KMS-11 (cell line): ENCODE results near the gene UNK.

Experiments
- H2AFZ ChIP-seq: fragments of 200-600 bp; sonication (generic); 2 replicates; pipeline ENCODE4 v1.6.1; 2016; ENCODE audit warnings: antibody characterized with exemption, mixed run types, low read depth
- H3K27ac ChIP-seq: fragments of 200-600 bp; sonication (generic); 2 replicates; pipeline ENCODE4 v1.6.1; 2016; ENCODE audit warnings: mild to moderate bottlenecking, mixed run types
- H3K27me3 ChIP-seq: fragments of 200-600 bp; sonication (generic); 2 replicates; pipeline ENCODE4 v1.6.1; 2017; ENCODE audit warnings: mild to moderate bottlenecking, low read depth, mixed run types, moderate library complexity; ENCODE audit not compliant: insufficient read depth
- H3K36me3 ChIP-seq: fragments of 200-600 bp; sonication (generic); 2 replicates; pipeline ENCODE4 v1.6.1; 2017; ENCODE audit warnings: mild to moderate bottlenecking, mixed run types; ENCODE audit not compliant: insufficient read depth
- H3K4me1 ChIP-seq: fragments of 200-600 bp; sonication (generic); 2 replicates; pipeline ENCODE4 v1.6.1; 2016; ENCODE audit warnings: mild to moderate bottlenecking, low read depth, mixed run types; ENCODE audit not compliant: poor library complexity, severe bottlenecking
- H3K4me2 ChIP-seq: fragments of 200-600 bp; sonication (generic); 2 replicates; pipeline ENCODE4 v1.7.0; 2016; ENCODE audit warnings: mild to moderate bottlenecking, mixed run types
- H3K4me3 ChIP-seq: fragments of 200-600 bp; sonication (generic); IDR thresholded peaks from 2 replicates; pipeline ENCODE4 v1.6.1; 2017; ENCODE audit warnings: low read depth, low read length, mixed read lengths; ENCODE audit not compliant: insufficient read depth
- H3K79me2 ChIP-seq: fragments of 200-600 bp; sonication (generic); 2 replicates; pipeline ENCODE4 v1.6.1; 2016; ENCODE audit warnings: low read depth, mixed run types; ENCODE audit not compliant: insufficient read depth
- H3K9ac ChIP-seq: fragments of 200-600 bp; sonication (generic); 2 replicates; pipeline ENCODE4 v1.6.1; 2016; ENCODE audit warnings: mild to moderate bottlenecking, mixed run types
- H4K20me1 ChIP-seq: fragments of 200-600 bp; sonication (generic); 2 replicates; pipeline ENCODE4 v1.6.1; 2016; ENCODE audit warnings: mild to moderate bottlenecking, mixed run types; ENCODE audit not compliant: insufficient read depth
- CTCF ChIP-seq: fragments of 200-600 bp; sonication (generic); conservative IDR thresholded peaks from 2 replicates; pipeline ENCODE4 v1.6.1; 2017; ENCODE audit warnings: low read depth, mild to moderate bottlenecking, antibody characterized with exemption, low read length, moderate library complexity, mixed read lengths

The UNK gene

GRCh38 chr17:75829747-75830146 is 45.1 kb downstream of the UNK start:
- no peaks in the 10 kb centered on the region for H3K79me2 ChIP-seq
- no peak overlapping the region for H3K9ac ChIP-seq
- TF ChIP-seq CTCF: no peak
- H3K27me3 ChIP-seq: no peaks in the 10 kb centered on the region
- H3K4me1 ChIP-seq: peaks cover 17% of the 10 kb centered on the region
- no peaks in the 10 kb centered on the region for H3K36me3 ChIP-seq
- no peak overlapping the region for H2AFZ ChIP-seq
- H3K4me2 ChIP-seq: no peak overlapping the region
- H4K20me1 ChIP-seq: no peaks in the 10 kb centered on the region
- H3K4me3 ChIP-seq: no peak overlapping the region
- no peak overlapping the region for H3K27ac ChIP-seq

GRCh38 chr17:75830164-75831031 is 45.8 kb downstream of the UNK start:
- H3K79me2 ChIP-seq: no peaks in the 10 kb centered on the region
- no peak overlapping the region for H3K4me2 ChIP-seq
- H3K36me3 ChIP-seq: no peaks in the 10 kb centered on the region
- peaks cover 17% of the 10 kb centered on the region for H3K4me1 ChIP-seq
- peak; percentile 61 for TF ChIP-seq CTCF
- no peak overlapping the region for H3K9ac ChIP-seq
- no peak overlapping the region for H2AFZ ChIP-seq
- no peak overlapping the region for H3K27ac ChIP-seq
- no peaks in the 10 kb centered on the region for H4K20me1 ChIP-seq
- no peak overlapping the region for H3K4me3 ChIP-seq
- no peaks in the 10 kb centered on the region for H3K27me3 ChIP-seq

GRCh38 chr17:75831032-75831571 is 46.5 kb downstream of the UNK start:
- peaks cover 17% of the 10 kb centered on the region for H3K4me1 ChIP-seq
- H4K20me1 ChIP-seq: no peaks in the 10 kb centered on the region
- H3K9ac ChIP-seq: no peak overlapping the region
- no peak overlapping the region for H3K4me2 ChIP-seq
- TF ChIP-seq CTCF: no peak
- H3K27me3 ChIP-seq: no peaks in the 10 kb centered on the region
- no peaks in the 10 kb centered on the region for H3K36me3 ChIP-seq
- H3K4me3 ChIP-seq: no peak overlapping the region
- H3K79me2 ChIP-seq: no peaks in the 10 kb centered on the region
- H3K27ac ChIP-seq: no peak overlapping the region
- no peak overlapping the region for H2AFZ ChIP-seq

GRCh38 chr17:75832164-75832651 is 47.6 kb downstream of the UNK start:
- no peak overlapping the region for H3K9ac ChIP-seq
- no peaks in the 10 kb centered on the region for H3K27me3 ChIP-seq
- no peak overlapping the region for H2AFZ ChIP-seq
- H3K4me2 ChIP-seq: no peak overlapping the region
- no peaks in the 10 kb centered on the region for H4K20me1 ChIP-seq
- H3K4me3 ChIP-seq: no peak overlapping the region
- H3K36me3 ChIP-seq: no peaks in the 10 kb centered on the region
- H3K79me2 ChIP-seq: no peaks in the 10 kb centered on the region
- peaks cover 12% of the 10 kb centered on the region for H3K4me1 ChIP-seq
- no peak for TF ChIP-seq CTCF
- no peak overlapping the region for H3K27ac ChIP-seq
